Pancreas (tissue), 10 donors: ENCODE measurements around the gene KLF3. TPM values are rescaled to one million over a fixed set of nuclear protein-coding genes. Genes with fewer than 3 reads are reported as not detected.

Experiments
- ATAC-seq, 4 donors: fragments of 200-7000 bp; cut with Tn5 transposase; one replicate each; pipeline versions ENCODE4 v1.8.0 to v1.9.1; 2020; ENCODE audit warnings: mild to moderate bottlenecking in 4 of 4, moderate library complexity in 4 of 4
- DNase-seq, 6 donors: peaks; one replicate each; pipeline ENCODE4 v3.0.0-alpha.2; 2020
- FAIRE-seq: peaks from 2 replicates; lab custom pipeline; 2012; peaks lifted over from hg19 to GRCh38; lab: Jason Lieb, UNC
- H3K27ac ChIP-seq, 4 donors: fragments of 200-600 bp; sonication (generic); 1 replicate in 3 of 4; 2 replicates in 1 of 4; pipeline versions ENCODE4 v1.5.0 to v1.8.0; 2020
- H3K27me3 ChIP-seq, 4 donors: fragments of 200-600 bp; one replicate each; pipeline ENCODE4 v1.8.0; 2021
- H3K36me3 ChIP-seq, 3 donors: fragments of 200-600 bp; sonication (generic) in 1 of 3; one replicate each; pipeline versions ENCODE4 v1.5.0 to v1.8.0; 2020 to 2021
- H3K4me1 ChIP-seq, 3 donors: fragments of 200-600 bp; one replicate each; pipeline ENCODE4 v1.8.0; 2021
- H3K4me3 ChIP-seq, 4 donors: fragments of 200-600 bp; sonication (generic) in 2 of 4; one replicate each; pipeline versions ENCODE4 v1.5.0 to v1.8.0; 2020 to 2021
- H3K9me3 ChIP-seq, 4 donors: fragments of 200-600 bp; one replicate each; pipeline ENCODE4 v1.8.0; 2021
- CTCF ChIP-seq, 4 donors: fragments of 200-600 bp; sonication (generic) in 3 of 4; IDR thresholded peaks; one replicate each; pipeline versions ENCODE4 v1.5.0 to v1.8.0; 2021; ENCODE audit warnings: antibody characterized with exemption in 4 of 4
- WGBS, 2 donors: extraction: QIAGEN DNeasy Blood & Tissue Kit; methylation state at CpG; one replicate each; pipeline ENCODE4 v1.1.7; 2013; 5-methylcytosine and 5-hydroxymethylcytosine counted together
- intact Hi-C, 3 donors: fragments of 100-400 bp; cut with DNase I; formaldehyde crosslinking; loops; one replicate each; pipeline versions ENCODE4 v1.11.1 to v1.14.2; 2022
- polyA plus RNA-seq, 2 donors: library from polyadenylated mRNA; stranded (reverse); fragments of 200-250 nt; gene quantifications; one replicate each; pipeline ENCODE4 v1.2.3, GENCODE V29; 2013
- total RNA-seq, 6 donors: library from RNA; stranded (reverse); fragmentation: NEBNext Ultra II Directional in 4 of 6; extraction: Animal tissue kit (Norgen Biotek cat#: 25700) in 4 of 6; gene quantifications; one replicate each; pipeline versions ENCODE4 v1.2.1 to v1.2.4, GENCODE V29; 2021 to 2023
- donor health status: healthy with polysubstance abuse.
- donor health status: DM: no; HTN: no; CAD: no; lungs with moderate emphysema.
- donor health status: DM: no; HTN: no; CAD: no.
- donor health status: control.
- donor health status: control.
- donor health status: Bipolar disorder and iron deficiency.
- donor health status: DM: yes; HTN: yes; CAD: no.
- donor health status: DM: no; HTN: no; CAD: no.
- donor health status: DM: no; HTN: no; CAD: no.
- donor health status: DM: yes; HTN: yes; CAD: no.

KLF3 gene
- total and polyA plus RNA-seq, 8 donors, result 8.7 to 33.4 (median 25.0) TPM

- Histone ChIP-seq H3K27me3 (no peaks in the 10 kb centered on the region), H3K27ac (no peak overlapping the region), H3K9me3 (no peaks in the 10 kb centered on the region), H3K36me3 (no peaks in the 10 kb centered on the region), H3K4me1 (no peaks in the 10 kb centered on the region), H3K4me3 (no peak overlapping the region)
- no peak for DNase-seq
- intact Hi-C loops, result loop anchor here in 1 of 3 donors (10.0 kb wide), 1 partner anchor 671 kb away; no protein-coding TSS in a partner anchor
- 80 to 82% methylated on average over 3 of the region's 3 CpGs for WGBS, 2 donors
- no peak for FAIRE-seq
- no peak for ATAC-seq
- TF ChIP-seq CTCF (IDR thresholded peaks at IDR 0.05), result no peak
Measured at GRCh38 chr4:38735870-38736269, 71.9 kb downstream of the KLF3 start.

GRCh38 chr4:38738940-38739803 lies 75.2 kb downstream of the KLF3 start:
- no peak for ATAC-seq
- Histone ChIP-seq H3K4me1 (no peaks in the 10 kb centered on the region), H3K27ac (no peak overlapping the region), H3K27me3 (no peaks in the 10 kb centered on the region), H3K9me3 (no peaks in the 10 kb centered on the region), H3K4me3 (no peak overlapping the region), H3K36me3 (no peaks in the 10 kb centered on the region)
- no peak for DNase-seq
- no peak for FAIRE-seq
- intact Hi-C loops, result loop anchor here in 1 of 3 donors (10.0 kb wide), 1 partner anchor 674 kb away; no protein-coding TSS in a partner anchor
- no peak for TF ChIP-seq CTCF (IDR thresholded peaks at IDR 0.05)
- 95 to 98% methylated on average over 6 of the region's 6 CpGs for WGBS, 2 donors

- TF ChIP-seq CTCF (IDR thresholded peaks at IDR 0.05), result no peak
- H3K4me1 ChIP-seq, result no peaks in the 10 kb centered on the region
- no peak overlapping the region for H3K4me3 ChIP-seq
- no peak overlapping the region for H3K27ac ChIP-seq
- intact Hi-C loops, result no loop called here
- FAIRE-seq (no peak), ATAC-seq (no peak), DNase-seq (no peak)
- H3K36me3 ChIP-seq, result no peaks in the 10 kb centered on the region
- 40 to 50% methylated on average over 2 of the region's 2 CpGs for WGBS, 2 donors
- H3K9me3 ChIP-seq, result no peaks in the 10 kb centered on the region
- H3K27me3 ChIP-seq, result no peaks in the 10 kb centered on the region
Measured at GRCh38 chr4:38740303-38740702, 76.3 kb downstream of the KLF3 start.

DNA sequence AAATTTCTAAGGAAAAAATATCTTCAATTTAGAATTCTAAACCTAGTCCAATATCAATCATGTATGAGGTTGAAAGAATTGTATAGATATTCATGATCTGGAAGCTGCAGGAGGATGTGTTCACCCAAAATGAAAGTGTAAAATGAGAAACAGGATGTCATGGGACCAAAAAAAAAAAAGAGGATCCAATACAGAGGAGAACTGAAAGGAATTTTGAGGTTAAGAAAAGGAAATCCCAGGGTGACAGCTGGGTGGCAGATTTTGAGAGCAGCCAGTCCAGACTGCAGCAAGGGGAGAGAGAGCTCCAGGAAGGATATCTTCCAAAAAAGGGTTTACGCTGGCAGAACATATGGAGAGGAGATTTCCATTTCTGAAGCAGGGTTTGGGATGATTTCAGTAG lies 79.9 kb downstream of the KLF3 start:
- no peak for TF ChIP-seq CTCF (IDR thresholded peaks at IDR 0.05)
- H3K27ac ChIP-seq, result no peak overlapping the region
- H3K9me3 ChIP-seq, result no peaks in the 10 kb centered on the region
- FAIRE-seq (no peak), ATAC-seq (peak in 2 of 4 donors; percentile 51 to 64), DNase-seq (no peak)
- no peaks in the 10 kb centered on the region for H3K4me1 ChIP-seq
- intact Hi-C loops, result no loop called here
- H3K4me3 ChIP-seq, result no peak overlapping the region
- 87 to 95% methylated on average over 1 of the region's 1 CpG for WGBS, 2 donors
- no peaks in the 10 kb centered on the region for H3K36me3 ChIP-seq
- H3K27me3 ChIP-seq, result no peaks in the 10 kb centered on the region

DNA sequence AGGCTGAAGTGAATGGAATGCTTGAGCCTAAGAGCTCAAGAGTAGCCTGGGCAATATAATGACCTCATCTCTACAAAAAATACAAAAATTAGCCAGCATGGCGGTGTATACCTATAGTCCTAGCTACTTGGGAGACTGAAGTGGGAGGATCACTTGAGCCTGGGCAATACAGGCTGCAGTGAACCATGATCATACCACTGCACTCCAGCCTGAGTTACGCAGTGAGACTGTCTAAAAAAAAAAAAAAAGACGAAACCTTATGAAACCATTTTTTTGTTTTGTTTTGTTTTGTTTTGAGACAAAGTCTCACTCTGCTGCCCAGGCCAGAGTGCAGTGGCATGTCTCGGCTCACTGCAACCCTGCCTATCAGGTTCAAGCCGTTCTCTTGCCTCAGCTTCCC lies 81.9 kb downstream of the KLF3 start:
- TF ChIP-seq CTCF (IDR thresholded peaks at IDR 0.05), result no peak
- H3K4me3 ChIP-seq, result no peak overlapping the region
- H3K36me3 ChIP-seq, result no peaks in the 10 kb centered on the region
- intact Hi-C loops, result no loop called here
- no peak for FAIRE-seq
- no peak for DNase-seq
- no peaks in the 10 kb centered on the region for H3K4me1 ChIP-seq
- no peaks in the 10 kb centered on the region for H3K27me3 ChIP-seq
- no peak for ATAC-seq
- H3K27ac ChIP-seq, result no peak overlapping the region
- WGBS, 2 donors, result 98 to 99% methylated on average over 5 of the region's 5 CpGs
- H3K9me3 ChIP-seq, result no peaks in the 10 kb centered on the region
